GM18868 (cell line): ENCODE measurements around the gene PPDPF.

ENCODE experiments used
- ATAC-seq: cut with Tn5 transposase; IDR thresholded peaks from one replicate; pipeline ENCODE4 v1.9.1; 2021; ENCODE audit warnings: mild to moderate bottlenecking, moderate library complexity; ENCODE audit not compliant: unreplicated experiment

Gene PPDPF

GRCh38 chr20:63519668-63520503 lies 679 bp upstream of the PPDPF start:
- ATAC-seq: peak; percentile 43

DNA sequence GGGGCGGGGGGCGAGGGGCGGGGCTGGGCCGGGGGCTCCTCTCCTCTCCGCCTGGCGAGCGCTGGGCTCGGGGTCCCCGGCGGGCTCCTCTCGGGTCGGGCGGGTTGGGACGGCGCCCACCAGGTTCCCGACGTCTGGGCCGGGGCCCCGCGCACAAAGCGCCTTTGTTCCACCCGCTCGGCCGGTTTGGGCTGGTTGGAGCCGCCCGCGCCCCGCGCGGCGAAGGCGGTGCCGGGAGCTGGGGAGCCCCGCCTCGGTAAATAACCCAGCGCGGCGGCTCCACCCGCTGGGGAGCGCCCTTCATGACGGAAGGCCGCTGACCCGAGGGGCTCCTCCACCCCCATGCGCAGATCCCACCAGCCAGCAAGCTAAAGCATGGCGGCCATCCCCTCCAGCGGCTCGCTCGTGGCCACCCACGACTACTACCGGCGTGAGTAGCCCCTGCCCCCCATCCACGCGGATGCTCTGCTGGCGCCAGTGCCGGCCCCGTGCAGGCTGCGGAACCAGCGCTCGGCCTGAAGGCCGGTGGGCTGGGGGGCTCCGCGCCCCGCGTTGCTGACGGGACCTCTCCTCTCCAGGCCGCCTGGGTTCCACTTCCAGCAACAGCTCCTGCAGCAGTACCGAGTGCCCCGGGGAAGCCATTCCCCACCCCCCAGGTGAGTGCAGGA lies 503 bp downstream of the PPDPF start:
- ATAC-seq: peak; percentile 46

- no peak for ATAC-seq
Observed at GRCh38 chr20:63521602-63522001, 1.0 kb downstream of the PPDPF start.

- ATAC-seq: no peak
Observed at GRCh38 chr20:63522091-63522868, 1.7 kb downstream of the PPDPF start.

DNA sequence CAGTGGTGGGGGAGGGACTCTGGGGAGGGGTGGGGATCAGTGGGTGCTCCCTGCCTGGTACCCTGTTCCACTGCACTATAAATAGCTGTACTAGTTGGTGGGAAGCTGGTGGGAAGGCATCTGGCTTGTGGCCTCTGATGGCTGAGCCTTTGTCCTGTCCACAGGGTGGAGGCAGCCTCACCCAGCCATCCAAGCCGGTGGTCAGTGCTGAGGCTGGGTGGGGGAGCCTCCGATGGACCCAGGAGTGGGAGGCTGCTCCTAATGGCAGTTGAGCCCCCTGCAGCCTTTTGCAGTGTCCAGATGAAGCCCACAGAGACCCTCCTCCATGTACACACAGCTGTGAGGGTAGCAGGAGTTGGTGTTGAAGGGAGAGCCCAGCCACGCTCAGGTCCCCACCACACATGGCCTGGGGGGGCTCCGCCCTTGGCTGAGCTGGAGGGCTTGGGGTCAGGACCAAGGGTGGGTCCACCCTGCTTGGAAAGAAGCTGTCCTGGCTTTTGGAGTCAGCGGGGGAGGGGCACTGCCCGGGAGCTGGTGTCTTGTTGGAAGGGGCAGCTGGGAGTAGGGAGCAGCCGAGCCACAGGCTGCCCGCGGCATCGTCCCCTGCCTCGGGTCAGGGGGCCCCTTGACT lies 2.5 kb downstream of the PPDPF start:
- ATAC-seq: no peak

- no peak for ATAC-seq
Observed at GRCh38 chr20:63525185-63525584, 4.6 kb downstream of the PPDPF start.

DNA sequence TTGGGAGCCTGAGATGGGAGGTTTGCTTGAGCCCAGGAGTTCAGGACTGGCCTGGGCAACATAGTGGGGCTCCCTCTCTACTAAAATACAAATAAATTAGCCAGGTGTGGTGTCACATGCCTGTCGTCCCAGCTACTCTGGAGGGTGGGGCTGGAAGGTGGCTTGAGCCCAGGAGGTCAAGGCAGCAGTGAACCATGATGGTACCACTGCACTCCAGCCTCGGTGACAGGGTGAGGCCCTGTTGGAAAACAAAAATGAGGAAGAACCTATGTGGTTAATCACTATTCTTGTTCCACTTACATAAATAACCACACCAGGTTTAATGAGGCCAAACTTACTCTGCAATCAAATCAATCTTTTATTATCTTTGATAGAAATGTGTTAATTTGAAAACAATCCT lies 5.4 kb downstream of the PPDPF start:
- ATAC-seq: no peak

DNA sequence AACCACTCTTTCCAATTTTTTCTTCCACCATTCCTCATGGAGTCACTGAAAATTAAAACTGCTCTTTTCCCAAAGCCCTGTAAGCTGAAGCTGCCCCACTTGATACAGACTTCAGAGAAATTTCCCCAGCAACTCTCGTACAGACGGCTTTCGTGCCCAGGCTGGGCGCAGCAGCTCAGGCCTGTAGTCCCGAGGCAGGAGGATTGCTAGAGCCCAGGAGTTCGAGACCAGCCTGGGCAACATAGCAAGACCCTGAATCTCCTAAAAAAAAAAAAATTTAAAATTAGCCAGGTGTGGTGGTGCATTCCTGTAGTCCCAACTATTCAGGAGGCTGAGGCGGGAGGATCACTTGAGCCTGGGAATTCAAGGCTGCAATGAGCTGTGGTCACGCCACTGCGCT lies 6.6 kb downstream of the PPDPF start:
- ATAC-seq: no peak

DNA sequence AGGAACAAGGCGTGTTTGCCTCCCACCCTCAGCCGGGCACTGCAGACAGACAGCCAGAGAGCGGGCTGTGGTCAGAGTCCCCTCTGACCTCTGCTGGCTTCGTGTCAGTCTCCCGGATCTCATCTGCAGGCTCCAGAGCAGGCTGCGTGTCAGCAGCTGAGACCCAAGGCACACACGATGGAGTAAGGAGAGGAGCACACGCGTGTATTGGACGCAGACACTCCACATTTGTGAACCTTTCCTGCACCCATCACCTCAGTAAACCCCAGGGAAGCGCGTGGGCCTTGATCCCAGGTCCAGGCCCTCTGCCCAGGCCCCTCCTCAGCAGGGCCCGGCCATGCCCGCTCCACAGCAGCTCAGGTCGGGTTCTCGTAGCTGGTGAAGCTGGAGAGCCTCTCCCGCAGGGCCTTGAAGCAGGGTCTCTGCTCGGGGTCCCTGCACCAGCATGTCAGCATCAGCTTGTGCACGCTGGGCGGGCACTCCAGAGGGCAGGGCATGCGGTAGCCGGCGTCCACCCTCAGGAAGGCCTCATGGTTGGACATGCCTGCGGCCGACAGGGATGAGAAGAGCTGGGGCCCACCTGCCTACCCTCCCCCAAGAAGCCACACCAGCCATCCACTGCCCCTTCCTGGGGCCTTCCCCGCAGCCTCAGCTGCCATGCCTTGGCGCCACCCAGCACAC lies 8.8 kb downstream of the PPDPF start:
- ATAC-seq: no peak

DNA sequence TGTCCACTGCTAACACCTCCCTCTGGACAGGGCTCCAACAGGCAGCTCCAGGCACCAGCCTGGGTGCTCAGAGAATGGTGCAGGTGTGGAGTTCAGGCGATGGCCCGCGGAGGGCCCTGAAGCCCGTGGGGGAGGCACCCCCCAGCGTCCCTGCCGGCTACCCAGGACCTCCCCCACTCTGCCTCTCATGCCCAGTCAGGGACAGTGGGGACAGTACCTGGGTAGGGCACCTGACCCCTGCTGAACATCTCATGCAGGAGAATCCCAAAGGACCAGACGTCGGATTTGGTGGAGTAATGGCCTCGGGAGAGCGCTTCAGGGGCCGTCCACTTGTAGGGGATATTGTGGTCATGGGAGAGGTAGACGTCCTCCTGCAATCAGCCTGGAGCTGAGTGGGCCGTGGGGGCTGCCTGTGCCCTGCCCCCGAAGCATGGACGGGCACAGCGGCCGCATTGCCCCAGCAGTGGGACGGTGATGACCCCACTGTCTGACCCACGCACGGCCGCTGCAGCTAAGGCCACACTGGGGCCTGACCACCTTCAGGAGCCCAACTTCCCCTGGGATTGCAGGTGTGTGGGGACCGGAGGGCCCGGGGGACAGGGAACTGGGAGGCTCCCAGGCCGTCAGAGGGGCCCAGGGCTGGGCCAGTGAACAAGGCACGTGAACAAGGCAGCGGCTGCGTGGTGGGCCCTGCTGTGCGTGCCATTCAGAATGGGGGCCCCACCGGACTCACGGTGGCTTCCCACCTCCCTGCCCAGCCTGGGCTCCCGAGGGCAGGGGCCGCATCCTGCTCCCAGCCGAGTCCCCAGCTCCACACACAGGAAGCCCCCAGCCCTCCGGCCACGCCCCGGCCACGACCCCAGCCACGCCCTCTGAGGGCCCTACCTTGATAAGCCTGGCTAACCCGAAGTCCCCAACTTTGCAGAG lies 9.6 kb downstream of the PPDPF start:
- ATAC-seq: no peak

- ATAC-seq: no peak
Observed at GRCh38 chr20:63530788-63531160, 10.2 kb downstream of the PPDPF start.

GRCh38 chr20:63531686-63532448 lies 11.3 kb downstream of the PPDPF start:
- ATAC-seq: no peak

DNA sequence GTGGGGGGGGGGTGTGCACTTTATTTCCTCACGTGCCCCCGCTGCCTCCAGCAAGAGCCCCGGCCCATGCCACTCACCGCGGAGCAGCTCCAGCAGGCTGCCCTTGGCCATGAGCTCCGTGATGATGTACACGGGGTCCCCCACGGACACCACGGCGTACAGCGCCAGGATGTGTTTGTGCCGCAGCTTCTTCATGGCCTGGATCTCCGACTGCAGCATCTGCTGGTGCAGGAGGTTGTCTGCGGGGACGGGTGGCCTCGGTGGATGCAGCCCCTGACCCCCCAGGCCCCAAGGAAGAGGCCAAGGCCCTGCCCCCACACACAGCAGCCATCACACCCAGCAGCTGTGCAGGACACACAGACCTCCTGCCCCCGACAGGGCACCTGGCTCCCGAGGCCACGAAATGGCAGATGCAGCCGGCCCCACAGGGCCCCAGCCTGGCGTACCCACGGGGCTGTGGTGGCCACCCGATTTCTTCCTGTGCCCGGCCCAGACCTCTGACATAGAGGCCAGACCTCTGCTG lies 11.9 kb downstream of the PPDPF start:
- no peak for ATAC-seq

DNA sequence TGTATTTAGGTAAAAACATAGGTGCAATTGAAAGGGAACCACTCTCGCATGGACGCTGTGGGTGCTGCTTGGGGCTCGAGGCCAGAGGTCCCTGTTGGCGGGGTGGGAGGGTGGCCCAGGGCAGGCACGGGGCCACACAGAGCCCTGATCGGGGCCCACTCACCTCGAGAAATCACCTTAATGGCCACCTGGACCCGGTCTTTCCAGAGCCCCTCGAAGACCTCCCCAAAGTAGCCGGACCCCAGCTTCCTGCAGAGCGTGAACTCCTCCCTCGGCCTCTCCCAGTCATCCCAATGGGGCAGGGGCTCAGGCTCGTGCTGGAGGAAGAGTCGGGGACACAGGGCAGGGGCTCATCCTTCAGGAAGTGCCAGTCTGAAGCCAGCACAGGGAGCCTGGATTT lies 12.8 kb downstream of the PPDPF start:
- no peak for ATAC-seq

- no peak for ATAC-seq
Observed at GRCh38 chr20:63533871-63534393, 13.4 kb downstream of the PPDPF start.

DNA sequence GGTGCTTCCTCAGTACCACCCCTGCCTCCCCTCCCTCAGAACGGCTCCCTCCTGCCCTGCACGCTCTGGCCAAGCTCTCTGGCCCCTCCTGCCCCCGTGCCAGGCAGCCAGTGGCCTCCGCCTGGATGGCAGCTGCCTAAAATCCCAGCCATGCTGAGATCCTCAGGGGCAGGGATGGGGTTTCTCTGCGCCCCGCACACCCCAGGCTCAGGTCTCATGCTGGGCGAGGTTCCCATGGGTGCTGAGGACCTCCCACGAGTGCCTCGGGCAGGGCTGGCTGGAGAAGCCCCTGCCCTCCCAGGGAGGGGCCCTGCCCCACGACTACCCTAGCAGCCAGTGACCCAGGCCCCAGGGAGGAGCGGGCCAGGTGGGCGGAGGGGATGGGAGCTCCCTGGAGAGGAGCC lies 13.9 kb downstream of the PPDPF start:
- no peak for ATAC-seq

- no peak for ATAC-seq
Observed at GRCh38 chr20:63534831-63535651, 14.5 kb downstream of the PPDPF start.
